PFSK-1 (cell line): Measurements from ENCODE around the gene SLC19A1.
A peak's percentile ranks its signal among the peaks of the same experiment; 100 is the strongest.

Source experiments
- FOXP2 ChIP-seq: optimal IDR thresholded peaks from 2 replicates; pipeline ENCODE3; 2011; ENCODE audit warnings: borderline replicate concordance, control low read depth, inconsistent platforms; ENCODE audit not compliant: insufficient read depth; ENCODE audit errors: extremely low read length, extremely low read depth
- POLR2AphosphoS5 ChIP-seq: IDR thresholded peaks from 2 replicates; pipeline ENCODE4 v1.6.1; 2012; ENCODE audit warnings: low read depth, mild to moderate bottlenecking, control low read depth, low read length, moderate library complexity
- REST ChIP-seq, 2 experiments: IDR thresholded peaks; 2 replicates each; pipeline versions ENCODE4 v1.6.1 to v1.8.0; 2011 to 2012; ENCODE audit warnings: low read depth in 2 of 2, low read length in 2 of 2, control low read depth in 1 of 2, inconsistent platforms in 1 of 2, mild to moderate bottlenecking in 1 of 2, moderate library complexity in 1 of 2; ENCODE audit not compliant: insufficient read depth in 1 of 2
- SIN3A ChIP-seq: IDR thresholded peaks from 2 replicates; pipeline ENCODE4 v1.6.1; 2012; ENCODE audit warnings: mild to moderate bottlenecking, low read length, moderate library complexity, borderline replicate concordance; ENCODE audit not compliant: insufficient read depth
- TAF1 ChIP-seq: IDR thresholded peaks from 2 replicates; pipeline ENCODE4 v1.6.1; 2012; ENCODE audit warnings: low read length, control low read depth, borderline replicate concordance; ENCODE audit not compliant: insufficient read depth

The SLC19A1 gene

GRCh38 chr21:45457161-45457831, 84.9 kb downstream of the SLC19A1 start:
- no peak for TF ChIP-seq TAF1
- no peak for TF ChIP-seq SIN3A
- no peak for TF ChIP-seq REST (IDR thresholded peaks at IDR 0.05; ENCODE audit: insufficient read depth in 1 of 2, low read depth in 2 of 2, low read length in 2 of 2)
- TF ChIP-seq FOXP2 = no peak
- TF ChIP-seq POLR2AphosphoS5 = no peak

- TF ChIP-seq FOXP2 (no peak), TAF1 (no peak), SIN3A (no peak), REST (IDR thresholded peaks at IDR 0.05; ENCODE audit: insufficient read depth in 1 of 2, low read depth in 2 of 2, low read length in 2 of 2) (no peak), POLR2AphosphoS5 (no peak)
These were observed 85.6 kb downstream of the SLC19A1 start for GRCh38 chr21:45456584-45457160.

GRCh38 chr21:45455674-45456583, 86.3 kb downstream of the SLC19A1 start:
- TF ChIP-seq SIN3A = no peak
- TF ChIP-seq REST (IDR thresholded peaks at IDR 0.05; ENCODE audit: insufficient read depth in 1 of 2, low read depth in 2 of 2, low read length in 2 of 2) = no peak
- TF ChIP-seq TAF1 = no peak
- no peak for TF ChIP-seq FOXP2
- no peak for TF ChIP-seq POLR2AphosphoS5

GRCh38 chr21:45454926-45455673, 87.1 kb downstream of the SLC19A1 start:
- TF ChIP-seq SIN3A (no peak), FOXP2 (peak; percentile 55)

- TF ChIP-seq REST (IDR thresholded peaks at IDR 0.05; ENCODE audit: insufficient read depth in 1 of 2, low read depth in 2 of 2, low read length in 2 of 2) = no peak
- TF ChIP-seq POLR2AphosphoS5 = no peak
- no peak for TF ChIP-seq FOXP2
- no peak for TF ChIP-seq TAF1
- TF ChIP-seq SIN3A = no peak
These were observed 87.9 kb downstream of the SLC19A1 start for GRCh38 chr21:45454060-45454925.
